ENCODE data around the gene CLTCL1. TPM values are rescaled to one million over a fixed set of nuclear protein-coding genes. Genes with fewer than 3 reads are reported as not detected.
A peak's percentile ranks its signal among the peaks of the same experiment; 100 is the strongest.

CLTCL1 gene
- total and polyA plus RNA-seq, 9 of the 15 experiments (the other 6 are each of a cell fraction or from before 2014, with no cell fraction given) = 1.1 to 11.7 (median 5.0) TPM

DNA sequence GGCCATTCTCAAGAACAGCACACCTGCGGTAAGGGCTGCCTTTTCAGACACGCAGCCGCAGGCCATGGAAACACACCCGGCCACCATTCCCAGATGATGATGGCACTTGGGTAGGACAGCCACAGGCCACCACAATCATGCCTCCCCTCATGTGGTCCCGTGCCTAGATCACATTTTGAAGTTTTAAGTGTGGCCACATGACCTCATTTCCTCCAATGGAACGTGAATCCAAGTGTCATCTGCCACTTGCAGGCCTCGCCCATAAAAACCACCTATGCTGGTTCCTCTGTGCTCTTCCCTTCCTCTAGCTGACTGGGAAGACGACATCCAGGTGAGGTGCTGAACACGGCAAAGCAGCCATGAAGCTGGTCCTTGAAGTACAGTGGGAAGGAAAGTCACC, 68.4 kb downstream of the CLTCL1 start (continued):
- TF ChIP-seq, protein P1, sequence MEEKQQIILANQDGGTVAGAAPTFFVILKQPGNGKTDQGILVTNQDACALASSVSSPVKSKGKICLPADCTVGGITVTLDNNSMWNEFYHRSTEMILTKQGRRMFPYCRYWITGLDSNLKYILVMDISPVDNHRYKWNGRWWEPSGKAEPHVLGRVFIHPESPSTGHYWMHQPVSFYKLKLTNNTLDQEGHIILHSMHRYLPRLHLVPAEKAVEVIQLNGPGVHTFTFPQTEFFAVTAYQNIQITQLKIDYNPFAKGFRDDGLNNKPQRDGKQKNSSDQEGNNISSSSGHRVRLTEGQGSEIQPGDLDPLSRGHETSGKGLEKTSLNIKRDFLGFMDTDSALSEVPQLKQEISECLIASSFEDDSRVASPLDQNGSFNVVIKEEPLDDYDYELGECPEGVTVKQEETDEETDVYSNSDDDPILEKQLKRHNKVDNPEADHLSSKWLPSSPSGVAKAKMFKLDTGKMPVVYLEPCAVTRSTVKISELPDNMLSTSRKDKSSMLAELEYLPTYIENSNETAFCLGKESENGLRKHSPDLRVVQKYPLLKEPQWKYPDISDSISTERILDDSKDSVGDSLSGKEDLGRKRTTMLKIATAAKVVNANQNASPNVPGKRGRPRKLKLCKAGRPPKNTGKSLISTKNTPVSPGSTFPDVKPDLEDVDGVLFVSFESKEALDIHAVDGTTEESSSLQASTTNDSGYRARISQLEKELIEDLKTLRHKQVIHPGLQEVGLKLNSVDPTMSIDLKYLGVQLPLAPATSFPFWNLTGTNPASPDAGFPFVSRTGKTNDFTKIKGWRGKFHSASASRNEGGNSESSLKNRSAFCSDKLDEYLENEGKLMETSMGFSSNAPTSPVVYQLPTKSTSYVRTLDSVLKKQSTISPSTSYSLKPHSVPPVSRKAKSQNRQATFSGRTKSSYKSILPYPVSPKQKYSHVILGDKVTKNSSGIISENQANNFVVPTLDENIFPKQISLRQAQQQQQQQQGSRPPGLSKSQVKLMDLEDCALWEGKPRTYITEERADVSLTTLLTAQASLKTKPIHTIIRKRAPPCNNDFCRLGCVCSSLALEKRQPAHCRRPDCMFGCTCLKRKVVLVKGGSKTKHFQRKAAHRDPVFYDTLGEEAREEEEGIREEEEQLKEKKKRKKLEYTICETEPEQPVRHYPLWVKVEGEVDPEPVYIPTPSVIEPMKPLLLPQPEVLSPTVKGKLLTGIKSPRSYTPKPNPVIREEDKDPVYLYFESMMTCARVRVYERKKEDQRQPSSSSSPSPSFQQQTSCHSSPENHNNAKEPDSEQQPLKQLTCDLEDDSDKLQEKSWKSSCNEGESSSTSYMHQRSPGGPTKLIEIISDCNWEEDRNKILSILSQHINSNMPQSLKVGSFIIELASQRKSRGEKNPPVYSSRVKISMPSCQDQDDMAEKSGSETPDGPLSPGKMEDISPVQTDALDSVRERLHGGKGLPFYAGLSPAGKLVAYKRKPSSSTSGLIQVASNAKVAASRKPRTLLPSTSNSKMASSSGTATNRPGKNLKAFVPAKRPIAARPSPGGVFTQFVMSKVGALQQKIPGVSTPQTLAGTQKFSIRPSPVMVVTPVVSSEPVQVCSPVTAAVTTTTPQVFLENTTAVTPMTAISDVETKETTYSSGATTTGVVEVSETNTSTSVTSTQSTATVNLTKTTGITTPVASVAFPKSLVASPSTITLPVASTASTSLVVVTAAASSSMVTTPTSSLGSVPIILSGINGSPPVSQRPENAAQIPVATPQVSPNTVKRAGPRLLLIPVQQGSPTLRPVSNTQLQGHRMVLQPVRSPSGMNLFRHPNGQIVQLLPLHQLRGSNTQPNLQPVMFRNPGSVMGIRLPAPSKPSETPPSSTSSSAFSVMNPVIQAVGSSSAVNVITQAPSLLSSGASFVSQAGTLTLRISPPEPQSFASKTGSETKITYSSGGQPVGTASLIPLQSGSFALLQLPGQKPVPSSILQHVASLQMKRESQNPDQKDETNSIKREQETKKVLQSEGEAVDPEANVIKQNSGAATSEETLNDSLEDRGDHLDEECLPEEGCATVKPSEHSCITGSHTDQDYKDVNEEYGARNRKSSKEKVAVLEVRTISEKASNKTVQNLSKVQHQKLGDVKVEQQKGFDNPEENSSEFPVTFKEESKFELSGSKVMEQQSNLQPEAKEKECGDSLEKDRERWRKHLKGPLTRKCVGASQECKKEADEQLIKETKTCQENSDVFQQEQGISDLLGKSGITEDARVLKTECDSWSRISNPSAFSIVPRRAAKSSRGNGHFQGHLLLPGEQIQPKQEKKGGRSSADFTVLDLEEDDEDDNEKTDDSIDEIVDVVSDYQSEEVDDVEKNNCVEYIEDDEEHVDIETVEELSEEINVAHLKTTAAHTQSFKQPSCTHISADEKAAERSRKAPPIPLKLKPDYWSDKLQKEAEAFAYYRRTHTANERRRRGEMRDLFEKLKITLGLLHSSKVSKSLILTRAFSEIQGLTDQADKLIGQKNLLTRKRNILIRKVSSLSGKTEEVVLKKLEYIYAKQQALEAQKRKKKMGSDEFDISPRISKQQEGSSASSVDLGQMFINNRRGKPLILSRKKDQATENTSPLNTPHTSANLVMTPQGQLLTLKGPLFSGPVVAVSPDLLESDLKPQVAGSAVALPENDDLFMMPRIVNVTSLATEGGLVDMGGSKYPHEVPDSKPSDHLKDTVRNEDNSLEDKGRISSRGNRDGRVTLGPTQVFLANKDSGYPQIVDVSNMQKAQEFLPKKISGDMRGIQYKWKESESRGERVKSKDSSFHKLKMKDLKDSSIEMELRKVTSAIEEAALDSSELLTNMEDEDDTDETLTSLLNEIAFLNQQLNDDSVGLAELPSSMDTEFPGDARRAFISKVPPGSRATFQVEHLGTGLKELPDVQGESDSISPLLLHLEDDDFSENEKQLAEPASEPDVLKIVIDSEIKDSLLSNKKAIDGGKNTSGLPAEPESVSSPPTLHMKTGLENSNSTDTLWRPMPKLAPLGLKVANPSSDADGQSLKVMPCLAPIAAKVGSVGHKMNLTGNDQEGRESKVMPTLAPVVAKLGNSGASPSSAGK (IDR thresholded peaks at IDR 0.05) = peak; percentile 35; the same call in 1 of the 2 replicates
- TF ChIP-seq ZBTB11 (CRISPR knock-in tag; IDR thresholded peaks at IDR 0.05) (no peak), EGR1 (conservative IDR thresholded peaks at IDR 0.05) (no peak), SRSF7 (optimal IDR thresholded peaks at IDR 0.05; ENCODE audit: low read depth, low read length) (no peak), STAT5A (IDR thresholded peaks at IDR 0.05; ENCODE audit: borderline replicate concordance, low read length) (no peak), CTCF (IDR thresholded peaks at IDR 0.05 in 2 of 3, conservative IDR thresholded peaks at IDR 0.05 in 1 of 3; ENCODE audit: insufficient read depth in 2 of 3, low read depth in 1 of 3, low read length in 3 of 3) (no peak), LCOR (CRISPR knock-in tag; IDR thresholded peaks at IDR 0.05) (no peak), NCOA2 (IDR thresholded peaks at IDR 0.05; ENCODE audit: partially characterized antibody in 2 of 2) (no peak), ZNF140 (CRISPR knock-in tag; IDR thresholded peaks at IDR 0.05) (no peak), DMBX1 (CRISPR knock-in tag; IDR thresholded peaks at IDR 0.05; ENCODE audit: borderline replicate concordance) (no peak)
